Gastrocnemius medialis (tissue), 4 donors: Measurements from ENCODE around the gene CHRM5. TPM values are rescaled to one million over a fixed set of nuclear protein-coding genes. Genes with fewer than 3 reads are reported as not detected.
"Not testable (repeated sequence)": the region's sequence is repeated elsewhere in the genome, so short reads cannot be mapped to it uniquely, and the experiment has no call there.

Experiments used
- ATAC-seq, 2 donors: fragments of 150-250 bp; one replicate each; pipeline ENCODE4 v1.9.1; 2016
- DNase-seq, 2 donors: peaks; one replicate each; pipeline ENCODE4 v3.0.0-alpha.2; 2019
- H3K27ac ChIP-seq, 4 donors: fragments of 200-600 bp; sonication (generic); 1 replicate in 1 of 4; 2 replicates in 3 of 4; pipeline ENCODE4 v1.5.1; 2016 to 2018; ENCODE audit warnings: mild to moderate bottlenecking in 2 of 4, moderate library complexity in 1 of 4
- H3K27me3 ChIP-seq, 3 donors: fragments of 200-600 bp; sonication (generic) in 2 of 3; 1 replicate in 1 of 3; 2 replicates in 2 of 3; pipeline versions ENCODE4 v1.5.1 to v1.6.0; 2016 to 2019; ENCODE audit warnings: mild to moderate bottlenecking in 1 of 3, moderate library complexity in 1 of 3
- H3K36me3 ChIP-seq, 2 donors: fragments of 200-600 bp; sonication (generic) in 1 of 2; one replicate each; pipeline ENCODE4 v1.5.1; 2017 to 2018
- H3K4me1 ChIP-seq, 2 donors: fragments of 200-600 bp; sonication (generic) in 1 of 2; one replicate each; pipeline ENCODE4 v1.5.1; 2016 to 2017; ENCODE audit warnings: mild to moderate bottlenecking in 2 of 2
- H3K4me3 ChIP-seq, 4 donors: fragments of 200-600 bp; sonication (generic) in 3 of 4; 1 replicate in 1 of 4; 2 replicates in 3 of 4; pipeline ENCODE4 v1.5.1; 2016 to 2019; ENCODE audit warnings: mild to moderate bottlenecking in 2 of 4
- H3K9me3 ChIP-seq, 3 donors: fragments of 200-600 bp; sonication (generic) in 2 of 3; 1 replicate in 1 of 3; 2 replicates in 2 of 3; pipeline ENCODE4 v1.5.1; 2016 to 2019
- CTCF ChIP-seq, 5 experiments: fragments of 450-650 bp in 3 of 5; fragments of 200-600 bp in 2 of 5; sonication (generic) in 2 of 5; IDR thresholded peaks in 4 of 5; conservative IDR thresholded peaks in 1 of 5; 1 replicate in 4 of 5; 2 replicates in 1 of 5; pipeline ENCODE4 v1.5.1; 2016 to 2019; ENCODE audit warnings: antibody characterized with exemption in 5 of 5, mild to moderate bottlenecking in 3 of 5, moderate library complexity in 3 of 5
- POLR2A ChIP-seq, 2 donors: fragments of 450-650 bp; IDR thresholded peaks; one replicate each; pipeline ENCODE4 v1.6.1; 2017; ENCODE audit warnings: antibody characterized with exemption in 2 of 2, mild to moderate bottlenecking in 2 of 2, moderate library complexity in 2 of 2
- in situ Hi-C, 4 donors: fragments of 200-750 bp; cut with MboI; loops; one replicate each; pipeline versions ENCODE4 v1.15.0 to v1.8.0; 2017; ENCODE audit warnings: low sequenced_read_pairs in 4 of 4
- intact Hi-C: fragments of 100-400 bp; cut with DNase I; formaldehyde crosslinking; loops from one replicate; pipeline ENCODE4 v1.15.1; 2023; ENCODE audit warnings: low total_unique reads
- total RNA-seq, 4 donors: library from RNA; depleted of rRNA; stranded (reverse); fragments of >200 nt; gene quantifications; one replicate each; pipeline versions ENCODE4 v1.1.0 to v1.2.3, GENCODE V29; 2016

The CHRM5 gene
- total RNA-seq, 4 donors from 2014 or later, result not detected

GRCh38 chr15:33994005-33994615, 25.8 kb downstream of the CHRM5 start:
- H3K27me3 ChIP-seq, result no peaks in the 10 kb centered on the region

GRCh38 chr15:33995666-33996065, 27.4 kb downstream of the CHRM5 start:
- H3K27ac ChIP-seq, intact Hi-C loops, H3K4me3 ChIP-seq, DNase-seq, ATAC-seq, H3K4me1 ChIP-seq, in situ Hi-C loops, H3K36me3 ChIP-seq, H3K9me3 ChIP-seq, H3K27me3 ChIP-seq: not testable (repeated sequence)

More at GRCh38 chr15:33994005-33994615, 25.8 kb downstream of the CHRM5 start:
- TF ChIP-seq CTCF (IDR thresholded peaks at IDR 0.05 in 4 of 5, conservative IDR thresholded peaks at IDR 0.05 in 1 of 5), result no peak
- TF ChIP-seq POLR2A (IDR thresholded peaks at IDR 0.05), result no peak
- in situ Hi-C loops, result no loop called here
- intact Hi-C loops, result no loop called here
- ATAC-seq (no peak), DNase-seq (no peak)
- no peaks in the 10 kb centered on the region for H3K36me3 ChIP-seq
- H3K9me3 ChIP-seq, result no peaks in the 10 kb centered on the region
- H3K27ac ChIP-seq, result no peak overlapping the region
- no peaks in the 10 kb centered on the region for H3K4me1 ChIP-seq
- no peak overlapping the region for H3K4me3 ChIP-seq

- H3K27ac ChIP-seq, result no peak overlapping the region
- DNase-seq (no peak), ATAC-seq (no peak)
- intact Hi-C loops (no loop called here), in situ Hi-C loops (no loop called here)
- no peaks in the 10 kb centered on the region for H3K36me3 ChIP-seq
- no peaks in the 10 kb centered on the region for H3K9me3 ChIP-seq
- H3K27me3 ChIP-seq, result no peaks in the 10 kb centered on the region
- H3K4me3 ChIP-seq, result no peak overlapping the region
- TF ChIP-seq POLR2A (IDR thresholded peaks at IDR 0.05), result no peak
- TF ChIP-seq CTCF (IDR thresholded peaks at IDR 0.05 in 4 of 5, conservative IDR thresholded peaks at IDR 0.05 in 1 of 5), result no peak
- no peaks in the 10 kb centered on the region for H3K4me1 ChIP-seq
Observed at GRCh38 chr15:34001536-34001935, 33.2 kb downstream of the CHRM5 start.

GRCh38 chr15:34006381-34006780, 38.1 kb downstream of the CHRM5 start:
- Histone ChIP-seq H3K4me3 (no peak overlapping the region), H3K27me3 (no peaks in the 10 kb centered on the region), H3K36me3 (no peaks in the 10 kb centered on the region), H3K27ac (no peak overlapping the region), H3K9me3 (no peaks in the 10 kb centered on the region), H3K4me1 (peaks cover 2 to 9% of the 10 kb centered on the region in 2 donors)
- in situ Hi-C loops (no loop called here), intact Hi-C loops (no loop called here)
- ATAC-seq, result no peak
- TF ChIP-seq CTCF (IDR thresholded peaks at IDR 0.05 in 4 of 5, conservative IDR thresholded peaks at IDR 0.05 in 1 of 5) (no peak), POLR2A (IDR thresholded peaks at IDR 0.05) (no peak)
- no peak for DNase-seq

- no peak for DNase-seq
- in situ Hi-C loops (no loop called here), intact Hi-C loops (no loop called here)
- H3K9me3 ChIP-seq, result no peaks in the 10 kb centered on the region
- H3K27me3 ChIP-seq, result no peaks in the 10 kb centered on the region
- no peak for ATAC-seq
- TF ChIP-seq POLR2A (IDR thresholded peaks at IDR 0.05) (no peak), CTCF (IDR thresholded peaks at IDR 0.05 in 4 of 5, conservative IDR thresholded peaks at IDR 0.05 in 1 of 5) (no peak)
- peaks cover 7 to 9% of the 10 kb centered on the region in 2 donors for H3K4me1 ChIP-seq
- no peak overlapping the region for H3K27ac ChIP-seq
- H3K4me3 ChIP-seq, result no peak overlapping the region
- no peaks in the 10 kb centered on the region for H3K36me3 ChIP-seq
Observed at GRCh38 chr15:34009656-34010055, 41.4 kb downstream of the CHRM5 start.
